DND-41 (cell line): ENCODE results near the gene FYB2.

Experiments
- ATAC-seq: fragments of 200-7000 bp; cut with Tn5 transposase; 3 replicates; pipeline ENCODE4 v1.9.1; 2021; ENCODE audit warnings: low read depth; ENCODE audit not compliant: insufficient read depth
- DNase-seq: peaks from one replicate; pipeline ENCODE4 v3.0.0-alpha.2; 2020
- H2AFZ ChIP-seq: 2 replicates; pipeline ENCODE4 v1.6.0; 2012; ENCODE audit warnings: low read depth, low read length
- H3K27ac ChIP-seq: 2 replicates; pipeline ENCODE4 v1.5.1; 2012; ENCODE audit warnings: low read length, inconsistent platforms
- H3K27me3 ChIP-seq: fragments of 200-600 bp; sonication (generic); 2 replicates; pipeline ENCODE4 v1.6.0; 2012; ENCODE audit warnings: low read length, mild to moderate bottlenecking, inconsistent platforms; ENCODE audit not compliant: insufficient read depth, poor library complexity
- H3K36me3 ChIP-seq: 2 replicates; pipeline ENCODE4 v1.5.1; 2012; ENCODE audit warnings: low read length, inconsistent platforms; ENCODE audit not compliant: insufficient read depth
- H3K4me1 ChIP-seq: 2 replicates; pipeline ENCODE4 v1.5.1; 2012; ENCODE audit warnings: mild to moderate bottlenecking, low read length; ENCODE audit not compliant: insufficient read depth
- H3K4me2 ChIP-seq: 2 replicates; pipeline ENCODE4 v1.6.0; 2012; ENCODE audit warnings: mild to moderate bottlenecking, moderate library complexity, low read length, inconsistent platforms; ENCODE audit not compliant: insufficient read depth
- H3K4me3 ChIP-seq, 2 experiments: fragments of 200-600 bp in 1 of 2; shearing (Covaris generic) in 1 of 2; 2 replicates each; pipeline ENCODE4 v1.5.1; 2012 to 2016; ENCODE audit warnings: inconsistent platforms in 2 of 2, low read length in 2 of 2, mild to moderate bottlenecking in 2 of 2, low read depth in 1 of 2, moderate library complexity in 1 of 2
- H3K79me2 ChIP-seq: 2 replicates; pipeline ENCODE4 v1.6.0; 2012; ENCODE audit warnings: low read length, inconsistent platforms; ENCODE audit not compliant: insufficient read depth
- H3K9ac ChIP-seq: 2 replicates; pipeline ENCODE4 v1.6.0; 2012; ENCODE audit warnings: low read depth, mild to moderate bottlenecking, inconsistent platforms, low read length, moderate library complexity
- H3K9me3 ChIP-seq: 2 replicates; pipeline ENCODE4 v1.5.1; 2012; ENCODE audit warnings: low read length, moderate library complexity, mild to moderate bottlenecking, inconsistent platforms; ENCODE audit not compliant: insufficient read depth, severe bottlenecking
- H4K20me1 ChIP-seq: 2 replicates; pipeline ENCODE4 v1.6.0; 2012; ENCODE audit warnings: low read length; ENCODE audit not compliant: insufficient read depth
- EZH2 ChIP-seq: IDR thresholded peaks from 3 replicates; pipeline ENCODE4 v1.6.1; 2012; ENCODE audit warnings: borderline replicate concordance, low read depth, mild to moderate bottlenecking, moderate library complexity, low read length, inconsistent platforms; ENCODE audit not compliant: severe bottlenecking
- TF ChIP-seq, protein P1 (sequence below): IDR thresholded peaks from 2 replicates; pipeline ENCODE4 v1.5.1; 2012; ENCODE audit warnings: borderline replicate concordance, low read length, moderate library complexity, mild to moderate bottlenecking; ENCODE audit not compliant: poor library complexity, severe bottlenecking; ENCODE audit errors: extremely low read depth

Gene FYB2

DNA sequence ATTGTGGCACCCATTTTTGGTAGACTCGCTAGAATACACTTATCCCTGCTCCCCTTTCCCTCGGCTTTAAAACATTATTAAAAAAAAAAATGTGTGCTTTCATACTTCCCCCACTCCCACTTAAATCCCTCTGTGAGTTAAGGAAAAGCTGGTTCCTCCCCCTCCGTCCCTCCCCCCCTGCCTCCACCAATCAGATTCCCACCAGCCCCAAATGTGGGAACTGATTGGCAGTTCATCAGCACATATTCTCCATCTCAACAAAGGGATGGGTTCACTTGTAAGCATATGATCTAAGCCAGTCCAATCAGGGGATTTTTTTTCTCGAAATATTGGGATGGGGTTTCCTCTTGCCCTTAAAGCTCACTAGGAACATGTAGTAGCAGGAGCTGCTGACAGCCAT, 10.8 kb upstream of the FYB2 start:
- H2AFZ ChIP-seq: no peak overlapping the region

DNA sequence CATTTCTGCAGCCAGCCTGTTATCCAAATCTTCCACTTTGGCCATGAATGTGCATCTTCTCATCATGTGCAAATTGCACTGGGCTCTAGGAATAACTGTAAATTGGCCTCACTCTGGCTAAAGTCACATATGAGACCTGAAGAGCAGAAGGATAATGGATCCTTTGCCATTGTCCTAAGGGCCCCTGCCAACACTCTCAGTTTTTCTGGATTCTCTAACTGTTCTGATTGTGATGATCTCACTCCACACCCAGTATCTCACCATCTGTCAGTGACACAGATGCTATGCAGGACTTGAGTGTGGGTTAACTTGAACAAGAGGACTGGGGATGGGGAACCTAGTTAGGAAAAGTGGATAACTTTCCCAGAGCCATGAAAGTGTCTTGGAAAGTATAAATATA, 8.5 kb upstream of the FYB2 start:
- no peaks in the 10 kb centered on the region for H3K9me3 ChIP-seq
- H2AFZ ChIP-seq: no peak overlapping the region
- H3K4me3 ChIP-seq: no peak overlapping the region
- TF ChIP-seq, protein P1, sequence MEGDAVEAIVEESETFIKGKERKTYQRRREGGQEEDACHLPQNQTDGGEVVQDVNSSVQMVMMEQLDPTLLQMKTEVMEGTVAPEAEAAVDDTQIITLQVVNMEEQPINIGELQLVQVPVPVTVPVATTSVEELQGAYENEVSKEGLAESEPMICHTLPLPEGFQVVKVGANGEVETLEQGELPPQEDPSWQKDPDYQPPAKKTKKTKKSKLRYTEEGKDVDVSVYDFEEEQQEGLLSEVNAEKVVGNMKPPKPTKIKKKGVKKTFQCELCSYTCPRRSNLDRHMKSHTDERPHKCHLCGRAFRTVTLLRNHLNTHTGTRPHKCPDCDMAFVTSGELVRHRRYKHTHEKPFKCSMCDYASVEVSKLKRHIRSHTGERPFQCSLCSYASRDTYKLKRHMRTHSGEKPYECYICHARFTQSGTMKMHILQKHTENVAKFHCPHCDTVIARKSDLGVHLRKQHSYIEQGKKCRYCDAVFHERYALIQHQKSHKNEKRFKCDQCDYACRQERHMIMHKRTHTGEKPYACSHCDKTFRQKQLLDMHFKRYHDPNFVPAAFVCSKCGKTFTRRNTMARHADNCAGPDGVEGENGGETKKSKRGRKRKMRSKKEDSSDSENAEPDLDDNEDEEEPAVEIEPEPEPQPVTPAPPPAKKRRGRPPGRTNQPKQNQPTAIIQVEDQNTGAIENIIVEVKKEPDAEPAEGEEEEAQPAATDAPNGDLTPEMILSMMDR: no peak
- TF ChIP-seq EZH2: no peak
- H3K27me3 ChIP-seq: peaks cover 3% of the 10 kb centered on the region
- no peak overlapping the region for H3K9ac ChIP-seq
- H3K4me2 ChIP-seq: no peak overlapping the region
- H4K20me1 ChIP-seq: no peaks in the 10 kb centered on the region
- H3K27ac ChIP-seq: no peak overlapping the region
- no peaks in the 10 kb centered on the region for H3K79me2 ChIP-seq
- no peak for DNase-seq
- ATAC-seq: no peak
- no peaks in the 10 kb centered on the region for H3K36me3 ChIP-seq
- H3K4me1 ChIP-seq: no peaks in the 10 kb centered on the region

More for the DNA sequence above, 10.8 kb upstream of the FYB2 start:
- no peaks in the 10 kb centered on the region for H4K20me1 ChIP-seq
- H3K27ac ChIP-seq: no peak overlapping the region
- H3K27me3 ChIP-seq: peaks cover 5% of the 10 kb centered on the region
- no peak for DNase-seq
- no peaks in the 10 kb centered on the region for H3K9me3 ChIP-seq
- no peaks in the 10 kb centered on the region for H3K4me1 ChIP-seq
- no peak for ATAC-seq
- no peak for TF ChIP-seq EZH2
- TF ChIP-seq, protein P1: no peak
- no peak overlapping the region for H3K4me3 ChIP-seq
- H3K9ac ChIP-seq: no peak overlapping the region
- no peaks in the 10 kb centered on the region for H3K79me2 ChIP-seq
- no peaks in the 10 kb centered on the region for H3K36me3 ChIP-seq
- H3K4me2 ChIP-seq: no peak overlapping the region

DNA sequence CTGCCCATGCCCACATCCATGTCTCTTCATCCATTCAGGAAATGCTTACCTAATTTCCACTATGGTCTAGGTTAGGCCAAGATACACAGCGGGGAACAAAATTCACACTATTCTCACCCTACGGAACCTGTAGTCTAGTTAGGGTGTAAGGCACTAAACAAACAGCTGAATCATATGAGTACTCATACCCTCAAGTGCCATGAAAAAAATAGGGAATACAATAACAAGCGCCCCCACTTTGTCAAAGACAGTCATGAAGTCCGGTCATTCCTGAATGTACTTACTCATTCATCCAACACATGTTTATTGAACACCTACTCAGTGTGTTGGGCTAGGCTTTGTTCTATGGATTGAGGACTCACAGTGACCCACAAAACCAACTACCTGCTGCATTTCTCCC, 6.2 kb upstream of the FYB2 start:
- H3K4me3 ChIP-seq: no peak overlapping the region
- no peaks in the 10 kb centered on the region for H3K36me3 ChIP-seq
- H4K20me1 ChIP-seq: no peaks in the 10 kb centered on the region
- no peak for DNase-seq
- H3K79me2 ChIP-seq: no peaks in the 10 kb centered on the region
- TF ChIP-seq, protein P1: no peak
- TF ChIP-seq EZH2: no peak
- no peak overlapping the region for H3K4me2 ChIP-seq
- ATAC-seq: no peak
- peaks cover 3% of the 10 kb centered on the region for H3K27me3 ChIP-seq
- no peaks in the 10 kb centered on the region for H3K9me3 ChIP-seq
- H3K9ac ChIP-seq: no peak overlapping the region
- H3K4me1 ChIP-seq: no peaks in the 10 kb centered on the region
- no peak overlapping the region for H3K27ac ChIP-seq
- no peak overlapping the region for H2AFZ ChIP-seq

DNA sequence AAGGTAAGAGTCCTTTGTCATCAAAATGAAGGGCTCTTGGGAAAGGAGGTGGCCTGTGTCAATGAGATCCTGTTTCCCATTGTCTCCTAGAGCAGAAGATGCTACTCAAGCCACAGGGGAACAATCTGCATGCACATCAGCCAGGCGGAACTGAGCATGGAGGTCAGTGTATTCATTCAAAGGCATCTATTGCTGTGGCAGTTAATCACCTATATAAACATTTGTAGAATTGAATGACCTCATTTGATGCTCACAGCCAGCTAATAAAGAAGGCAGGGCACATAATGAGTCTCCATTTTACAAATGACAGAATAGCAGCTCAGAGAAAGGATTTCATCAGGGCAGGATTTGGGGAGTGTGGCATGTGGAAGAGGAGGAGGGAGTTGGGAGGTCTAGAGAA, 5.7 kb upstream of the FYB2 start:
- H2AFZ ChIP-seq: no peak overlapping the region
- H3K9me3 ChIP-seq: no peaks in the 10 kb centered on the region
- no peak overlapping the region for H3K27ac ChIP-seq
- ATAC-seq: no peak
- no peak overlapping the region for H3K4me3 ChIP-seq
- H3K36me3 ChIP-seq: no peaks in the 10 kb centered on the region
- DNase-seq: no peak
- no peak overlapping the region for H3K9ac ChIP-seq
- H3K4me2 ChIP-seq: no peak overlapping the region
- TF ChIP-seq, protein P1: no peak
- no peak for TF ChIP-seq EZH2
- H3K4me1 ChIP-seq: no peaks in the 10 kb centered on the region
- no peaks in the 10 kb centered on the region for H3K79me2 ChIP-seq
- peaks cover 3% of the 10 kb centered on the region for H3K27me3 ChIP-seq
- H4K20me1 ChIP-seq: no peaks in the 10 kb centered on the region
